Endothelial cell of hepatic sinusoid (primary cell): Measurements from ENCODE around the gene CCBE1.
"Not testable (repeated sequence)": the region's sequence is repeated elsewhere in the genome, so short reads cannot be mapped to it uniquely, and the experiment has no call there.

Experiments
- in situ Hi-C: cut with HindIII; loops from 2 replicates; pipeline ENCODE4 v1.10.0; 2017; ENCODE audit warnings: low sequenced_read_pairs

The CCBE1 gene

GRCh38 chr18:59697236-59697932 is at the start of gene CCBE1:
Gene CCBE1, minus strand, starts transcription at chr18:59697423.
- in situ Hi-C loops: no loop called here

DNA sequence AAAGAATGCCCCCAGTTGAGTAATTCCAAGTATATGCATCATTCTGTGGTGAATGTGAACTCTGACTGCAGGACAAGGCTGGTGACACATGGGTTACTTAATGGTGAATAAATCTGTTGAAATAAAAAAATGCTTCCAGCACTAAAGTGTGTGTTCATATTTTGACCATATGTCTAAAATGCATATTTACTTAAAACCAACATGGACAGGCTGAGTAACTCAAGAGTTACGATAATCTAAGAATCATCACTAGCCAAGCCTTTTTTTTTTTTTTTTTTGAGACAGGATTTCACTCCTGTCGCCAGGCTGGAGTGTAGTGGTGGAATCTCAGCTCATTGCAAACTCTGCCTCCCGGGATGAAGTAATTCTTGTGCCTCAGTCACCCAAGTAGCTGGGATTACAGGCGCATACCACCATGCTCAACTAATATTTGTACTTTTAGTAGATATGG is 47.1 kb upstream of the CCBE1 start:
- in situ Hi-C loops: no loop called here

GRCh38 chr18:59743566-59743965 is 46.3 kb upstream of the CCBE1 start:
- in situ Hi-C loops: no loop called here

- in situ Hi-C loops: no loop called here
Observed at GRCh38 chr18:59742325-59743111, 45.3 kb upstream of the CCBE1 start.

- in situ Hi-C loops: no loop called here
Observed at GRCh38 chr18:59740141-59740540, 42.9 kb upstream of the CCBE1 start.

DNA sequence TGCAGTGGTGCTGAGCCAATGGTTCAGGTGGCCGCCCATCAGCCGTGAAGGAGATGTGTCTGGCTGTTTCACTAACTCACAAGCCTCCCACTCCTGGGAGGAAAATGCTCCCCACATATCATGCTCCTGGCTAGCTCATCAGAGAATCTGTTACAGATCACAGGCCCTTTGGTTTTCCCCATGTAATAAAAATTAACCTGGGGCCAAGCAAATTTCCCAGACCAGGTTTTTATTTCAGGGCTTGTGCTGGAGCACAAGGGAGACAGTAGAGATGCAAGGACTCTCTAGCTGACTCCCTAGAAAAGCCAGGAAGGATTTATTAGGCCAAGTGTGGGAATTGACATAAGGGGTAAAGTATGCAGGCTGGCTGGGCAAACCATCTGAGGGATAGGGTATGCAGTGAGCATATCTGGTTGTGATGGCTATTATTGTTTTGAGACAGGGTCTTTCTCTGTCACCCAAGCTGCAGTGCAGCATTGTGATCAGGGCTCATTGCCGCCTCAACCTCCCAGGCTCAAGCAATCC is 40.6 kb upstream of the CCBE1 start:
- in situ Hi-C loops: no loop called here

GRCh38 chr18:59737335-59737734 is 40.1 kb upstream of the CCBE1 start:
- in situ Hi-C loops: not testable (repeated sequence)

GRCh38 chr18:59736061-59736460 is 38.8 kb upstream of the CCBE1 start:
- in situ Hi-C loops: no loop called here

GRCh38 chr18:59735269-59735860 is 38.1 kb upstream of the CCBE1 start:
- in situ Hi-C loops: no loop called here

DNA sequence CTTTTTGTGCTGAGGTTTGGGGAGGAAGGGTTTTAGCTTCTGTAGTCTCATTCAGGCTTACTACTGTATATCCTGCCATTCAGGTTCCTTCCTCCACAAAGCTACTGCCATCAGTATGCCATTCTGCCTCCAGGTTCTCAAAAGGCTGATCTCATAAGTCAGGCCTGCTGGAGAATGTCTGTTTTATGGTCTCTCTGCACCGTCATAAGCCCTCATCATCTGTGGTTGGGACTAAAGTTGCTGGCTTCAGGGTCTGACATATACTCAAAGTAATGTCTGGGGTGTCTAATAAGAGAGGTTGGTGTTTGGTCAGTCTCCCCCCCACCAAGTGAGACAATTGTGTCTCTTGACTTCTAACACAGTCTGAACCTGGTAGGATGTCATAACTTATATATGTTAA is 36.2 kb upstream of the CCBE1 start:
- in situ Hi-C loops: no loop called here

GRCh38 chr18:59730896-59731295 is 33.7 kb upstream of the CCBE1 start:
- in situ Hi-C loops: no loop called here

GRCh38 chr18:59729781-59730180 is 32.6 kb upstream of the CCBE1 start:
- in situ Hi-C loops: no loop called here

- in situ Hi-C loops: no loop called here
Observed at GRCh38 chr18:59728816-59729215, 31.6 kb upstream of the CCBE1 start.

DNA sequence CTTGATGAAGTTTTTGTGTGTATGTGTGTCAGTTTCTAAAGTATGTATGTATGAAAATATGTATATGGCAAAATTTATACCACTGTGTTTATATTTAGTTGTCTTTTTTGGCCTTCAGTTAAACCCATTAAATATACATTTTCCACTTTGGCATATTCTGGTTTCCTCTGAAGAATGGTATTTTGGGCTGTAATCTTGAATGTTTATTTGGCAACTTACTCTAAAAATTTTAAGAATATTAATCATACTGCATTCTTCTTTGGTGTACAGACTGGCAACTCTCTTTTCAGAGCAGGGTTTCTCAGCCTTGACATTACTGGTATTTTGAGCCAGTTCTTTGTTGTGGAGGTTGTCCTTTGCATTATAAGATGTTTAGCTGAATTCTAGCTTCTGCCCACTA is 27.9 kb upstream of the CCBE1 start:
- in situ Hi-C loops: no loop called here

DNA sequence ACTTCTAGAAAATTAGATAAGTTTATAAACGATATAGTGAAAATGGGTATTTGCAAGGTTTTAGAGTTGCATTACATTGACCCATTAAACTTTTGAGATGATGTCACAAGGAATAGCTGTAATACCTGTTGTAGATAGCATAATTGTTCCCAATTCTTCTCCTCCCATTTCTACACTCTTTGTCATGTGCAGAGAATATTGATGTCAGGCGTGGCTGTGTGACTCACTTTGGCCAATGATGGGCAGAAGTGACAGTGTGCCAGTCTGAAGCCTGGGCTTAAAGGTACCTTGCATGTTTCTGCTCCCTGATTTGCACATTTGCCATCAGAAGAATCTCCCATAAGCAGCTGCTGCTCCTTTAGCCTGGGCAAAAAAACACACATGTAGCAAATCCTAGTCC is 26.9 kb upstream of the CCBE1 start:
- in situ Hi-C loops: no loop called here

GRCh38 chr18:59721931-59722330 is 24.7 kb upstream of the CCBE1 start:
- in situ Hi-C loops: no loop called here

- in situ Hi-C loops: no loop called here
Observed at GRCh38 chr18:59721211-59721610, 24.0 kb upstream of the CCBE1 start.

DNA sequence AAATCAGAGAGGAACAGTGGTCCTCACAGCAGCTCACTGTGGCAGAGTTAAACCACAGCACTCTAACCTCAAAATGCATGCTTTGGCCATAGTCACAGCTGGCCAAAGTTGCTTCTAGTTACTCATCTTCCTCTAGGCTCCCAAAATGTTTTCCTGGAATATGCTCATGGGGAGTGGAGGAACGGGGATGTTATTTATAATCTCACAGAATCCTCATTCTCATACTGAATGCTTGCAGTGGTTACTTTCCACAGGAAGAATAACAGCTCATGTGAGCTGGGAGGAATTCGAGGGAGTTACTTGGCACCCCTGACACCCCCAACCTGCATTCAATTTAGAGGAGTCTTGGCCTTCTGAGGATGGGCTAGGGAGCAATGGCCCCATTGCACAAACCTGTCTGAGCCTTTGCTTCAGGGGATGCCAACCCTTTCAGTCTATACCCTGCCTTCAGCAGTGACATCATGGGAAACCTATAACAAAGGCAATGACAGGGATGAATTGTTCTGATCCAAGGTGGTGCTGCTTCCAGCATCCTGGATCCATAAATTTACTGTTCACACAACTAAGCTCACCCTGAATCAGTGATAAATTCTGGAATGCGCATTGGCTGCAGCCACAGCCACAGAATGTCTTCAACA is 22.4 kb upstream of the CCBE1 start:
- in situ Hi-C loops: no loop called here

GRCh38 chr18:59718464-59719157 is 21.4 kb upstream of the CCBE1 start:
- in situ Hi-C loops: no loop called here

GRCh38 chr18:59718108-59718463 is 20.9 kb upstream of the CCBE1 start:
- in situ Hi-C loops: no loop called here

DNA sequence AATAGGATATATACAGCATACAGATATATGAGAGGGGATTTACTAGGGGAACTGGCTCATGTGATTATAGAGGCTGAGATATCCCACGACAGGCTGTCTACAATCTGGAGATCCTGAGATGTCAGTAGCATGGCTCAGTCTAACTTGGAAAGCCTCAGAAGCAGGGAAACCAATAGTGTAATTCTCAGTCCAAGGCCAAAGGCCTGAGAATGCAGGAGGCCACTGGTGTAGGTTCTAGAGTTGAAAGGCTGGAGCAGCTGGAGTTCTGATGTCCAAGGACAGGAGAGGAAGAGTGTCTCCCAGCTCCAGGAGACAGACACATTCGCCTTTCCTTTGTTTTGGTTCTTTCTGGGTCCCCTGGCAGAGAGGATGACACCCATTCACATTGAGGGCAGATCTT is 20.1 kb upstream of the CCBE1 start:
- in situ Hi-C loops: no loop called here
